ENCODE measurements around the gene SPACA7.

SPACA7 gene

GRCh38 chr13:112474869-112475268 is 98.7 kb downstream of the SPACA7 start:
- DNase-seq (ENCODE audit: extremely low read depth, low read depth) = no peak
- no peak for TF ChIP-seq CTCF (IDR thresholded peaks at IDR 0.05; ENCODE audit: low read depth, low read length)

- no peak for TF ChIP-seq CTCF (IDR thresholded peaks at IDR 0.05; ENCODE audit: low read depth, low read length)
- DNase-seq (ENCODE audit: extremely low read depth, low read depth) = no peak
Measured at GRCh38 chr13:112475889-112476288, 99.7 kb downstream of the SPACA7 start.

- no peak for TF ChIP-seq CTCF (IDR thresholded peaks at IDR 0.05; ENCODE audit: low read depth, low read length)
- no peak for DNase-seq (ENCODE audit: extremely low read depth, low read depth)
Measured at GRCh38 chr13:112477070-112477619, 101.0 kb downstream of the SPACA7 start.

GRCh38 chr13:112479389-112479788 is 103.2 kb downstream of the SPACA7 start:
- no peak for TF ChIP-seq CTCF (IDR thresholded peaks at IDR 0.05; ENCODE audit: low read depth, low read length)
- no peak for DNase-seq (ENCODE audit: extremely low read depth, low read depth)

- no peak for TF ChIP-seq CTCF (IDR thresholded peaks at IDR 0.05; ENCODE audit: low read depth, low read length)
- DNase-seq (ENCODE audit: extremely low read depth, low read depth) = no peak
Measured at GRCh38 chr13:112481458-112481857, 105.3 kb downstream of the SPACA7 start.

- no peak for DNase-seq (ENCODE audit: extremely low read depth, low read depth)
- no peak for TF ChIP-seq CTCF (IDR thresholded peaks at IDR 0.05; ENCODE audit: low read depth, low read length)
Measured at GRCh38 chr13:112483299-112483698, 107.1 kb downstream of the SPACA7 start.
